Heart right ventricle (tissue), 16 donors: ENCODE results near the gene SMS. TPM values are rescaled to one million over a fixed set of nuclear protein-coding genes. Genes with fewer than 3 reads are reported as not detected.

Source experiments
- ATAC-seq, 8 donors: fragments of 200-7000 bp; cut with Tn5 transposase; one replicate each; pipeline ENCODE4 v1.9.1; 2020; ENCODE audit warnings: mild to moderate bottlenecking in 8 of 8, moderate library complexity in 8 of 8, moderate number of reproducible peaks in 1 of 8
- DNase-seq, 2 donors: peaks; one replicate each; pipeline ENCODE4 v3.0.0-alpha.2; 2020
- H3K27ac ChIP-seq, 10 donors: fragments of 200-600 bp; sonication (generic) in 2 of 10; one replicate each; pipeline versions ENCODE4 v1.5.0 to v1.8.0; 2020 to 2022; ENCODE audit warnings: mild to moderate bottlenecking in 3 of 10
- H3K27me3 ChIP-seq, 7 donors: fragments of 200-600 bp; one replicate each; pipeline ENCODE4 v1.8.0; 2021 to 2022; ENCODE audit warnings: mild to moderate bottlenecking in 2 of 7
- H3K36me3 ChIP-seq, 9 donors: fragments of 200-600 bp; sonication (generic) in 1 of 9; one replicate each; pipeline versions ENCODE4 v1.5.0 to v1.8.0; 2020 to 2022; ENCODE audit warnings: mild to moderate bottlenecking in 2 of 9
- H3K4me1 ChIP-seq, 9 donors: fragments of 200-600 bp; sonication (generic) in 1 of 9; one replicate each; pipeline versions ENCODE4 v1.5.0 to v1.8.0; 2020 to 2022; ENCODE audit warnings: mild to moderate bottlenecking in 4 of 9
- H3K4me3 ChIP-seq, 10 donors: fragments of 200-600 bp; sonication (generic) in 2 of 10; one replicate each; pipeline versions ENCODE4 v1.5.0 to v1.8.0; 2020 to 2022; ENCODE audit warnings: mild to moderate bottlenecking in 7 of 10, moderate library complexity in 2 of 10
- H3K9me3 ChIP-seq, 11 donors: fragments of 200-600 bp in 10 of 11; sonication (generic) in 2 of 11; one replicate each; pipeline versions ENCODE4 v1.5.0 to v1.8.0; 2013 to 2022; ENCODE audit warnings: mild to moderate bottlenecking in 2 of 11, control low read depth in 1 of 11, moderate library complexity in 1 of 11
- WGBS, 2 donors: extraction: QIAGEN DNeasy Blood & Tissue Kit; methylation state at CpG; one replicate each; pipeline ENCODE4 v1.1.7; 2013; ENCODE audit warnings: inconsistent platforms in 1 of 2; 5-methylcytosine and 5-hydroxymethylcytosine counted together
- intact Hi-C, 10 donors: fragments of 100-400 bp; cut with DNase I; formaldehyde crosslinking; loops; one replicate each; pipeline versions ENCODE4 v1.11.1 to v1.14.2; 2022
- polyA plus RNA-seq, 2 donors: library from polyadenylated mRNA; stranded (reverse); fragments of 200-250 nt; gene quantifications; one replicate each; pipeline ENCODE4 v1.2.3, GENCODE V29; 2013
- total RNA-seq, 10 donors: library from RNA; stranded (reverse); fragmentation: NEBNext Ultra II Directional in 3 of 10; extraction: Animal tissue kit (Norgen Biotek cat#: 25700) in 3 of 10; gene quantifications; one replicate each; pipeline versions ENCODE4 v1.2.1 to v1.2.4, GENCODE V29; 2021 to 2023
- TF ChIP-seq, protein P1 (sequence below), 9 donors: fragments of 200-600 bp; sonication (generic) in 2 of 9; IDR thresholded peaks; one replicate each; pipeline versions ENCODE4 v1.5.0 to v1.8.0; 2021 to 2022; ENCODE audit warnings: antibody characterized with exemption in 9 of 9, mild to moderate bottlenecking in 5 of 9, moderate library complexity in 1 of 9
- donor health status: Arrhythmogenic right ventricular cardiomyopathy.
- donor health status: ischemic (EF 13 %, LVEDD 7.1; RV severe dilation, severe dysfunction).
- donor health status: healthy with polysubstance abuse.
- donor health status: DM: no; HTN: yes; CAD: no.
- donor health status: DM: no; HTN: no; CAD: no.
- donor health status: ischemic (EF 25% LVEDD 6.9; RV normal size, moderate dysfunction).
- donor health status: ischemic (EF 25% LVEDD 5.7; RV mildly dilated, moderate dysfunction).
- donor health status: healthy.
- donor health status: DM: yes; HTN: yes; CAD: no.
- donor health status: Ischemic cardiomyopathy.
- donor health status: ischemic (EF 35%, LVEDD 5.7; RV mildly dilated, moderate dysfunction).
- donor health status: nonischemic (EF 11% LVEDD 7.7; RV severe dilation, severe dysfunction).
- donor health status: DM: yes; HTN: yes; CAD: no.
- donor health status: PGD.
- donor health status: ischemic (EF 29% LVEDD 5.4; RV normal size, mild dysfunction).
- donor health status: nonischemic (EF 23%, LVEDD 6.1; RV moderate dilation, normal function).

SMS gene
- total and polyA plus RNA-seq, 12 donors: 22.3 to 70.9 (median 53.5) TPM

DNA sequence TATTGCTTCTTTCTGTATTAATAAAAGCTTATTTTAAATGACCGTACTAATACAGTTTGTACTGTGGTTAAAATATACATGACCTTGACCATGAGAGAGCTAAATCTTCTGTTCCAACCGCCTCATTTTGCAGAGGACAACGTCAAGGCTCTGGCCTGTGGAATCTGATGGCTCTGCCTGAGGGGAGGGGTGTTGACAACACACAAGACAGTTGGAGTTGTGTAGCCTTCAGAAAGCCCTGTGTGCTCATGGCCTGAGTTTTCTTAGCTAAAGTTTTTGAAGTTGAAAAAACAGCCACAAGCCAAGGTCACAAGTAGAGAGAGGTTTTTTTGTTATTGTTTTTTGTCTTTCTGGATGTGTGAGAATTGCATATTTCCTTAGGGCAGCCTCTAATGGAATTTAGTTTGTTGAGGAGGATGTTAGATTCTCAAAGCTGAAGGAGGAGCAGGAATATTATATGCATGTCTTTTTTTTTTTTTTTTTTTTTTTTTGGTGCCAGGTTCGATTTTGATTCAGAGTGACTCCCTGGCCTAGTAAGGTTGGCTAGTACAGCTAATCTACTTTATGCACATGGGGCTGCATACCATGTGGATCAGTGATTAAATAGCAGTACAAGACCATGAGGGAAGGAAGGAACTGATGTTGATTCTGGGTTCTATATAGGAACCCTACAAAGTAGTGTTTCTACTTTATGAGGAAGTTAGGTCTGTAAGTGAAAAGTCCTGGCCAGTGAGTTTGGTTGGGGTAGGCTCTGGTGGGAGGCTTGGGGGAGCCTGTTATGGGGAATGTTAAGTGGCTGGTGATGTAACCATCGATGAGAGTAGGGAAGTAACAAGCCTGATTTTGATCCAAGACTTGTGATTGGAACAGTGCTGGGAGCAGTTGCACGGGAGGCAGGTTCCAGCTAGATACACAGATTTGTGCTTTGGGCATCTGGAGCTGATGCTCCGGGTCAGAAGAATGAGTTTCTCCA lies 20.3 kb downstream of the SMS start:
- Histone ChIP-seq H3K4me1 (peaks cover 0 to 36% (median 16%) of the 10 kb centered on the region in 9 donors), H3K27ac (peak overlapping the region in 2 of 10 donors; percentile 15 to 22), H3K9me3 (no peaks in the 10 kb centered on the region), H3K36me3 (no peaks in the 10 kb centered on the region), H3K27me3 (no peaks in the 10 kb centered on the region), H3K4me3 (no peak overlapping the region)
- WGBS, 2 donors: 26 to 42% methylated on average over 7 of the region's 7 CpGs
- ATAC-seq (peak in 5 of 8 donors; percentile 23 to 61 (median 55)), DNase-seq (no peak)
- TF ChIP-seq, protein P1, sequence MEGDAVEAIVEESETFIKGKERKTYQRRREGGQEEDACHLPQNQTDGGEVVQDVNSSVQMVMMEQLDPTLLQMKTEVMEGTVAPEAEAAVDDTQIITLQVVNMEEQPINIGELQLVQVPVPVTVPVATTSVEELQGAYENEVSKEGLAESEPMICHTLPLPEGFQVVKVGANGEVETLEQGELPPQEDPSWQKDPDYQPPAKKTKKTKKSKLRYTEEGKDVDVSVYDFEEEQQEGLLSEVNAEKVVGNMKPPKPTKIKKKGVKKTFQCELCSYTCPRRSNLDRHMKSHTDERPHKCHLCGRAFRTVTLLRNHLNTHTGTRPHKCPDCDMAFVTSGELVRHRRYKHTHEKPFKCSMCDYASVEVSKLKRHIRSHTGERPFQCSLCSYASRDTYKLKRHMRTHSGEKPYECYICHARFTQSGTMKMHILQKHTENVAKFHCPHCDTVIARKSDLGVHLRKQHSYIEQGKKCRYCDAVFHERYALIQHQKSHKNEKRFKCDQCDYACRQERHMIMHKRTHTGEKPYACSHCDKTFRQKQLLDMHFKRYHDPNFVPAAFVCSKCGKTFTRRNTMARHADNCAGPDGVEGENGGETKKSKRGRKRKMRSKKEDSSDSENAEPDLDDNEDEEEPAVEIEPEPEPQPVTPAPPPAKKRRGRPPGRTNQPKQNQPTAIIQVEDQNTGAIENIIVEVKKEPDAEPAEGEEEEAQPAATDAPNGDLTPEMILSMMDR (IDR thresholded peaks at IDR 0.05): no peak
- intact Hi-C loops: no loop called here

DNA sequence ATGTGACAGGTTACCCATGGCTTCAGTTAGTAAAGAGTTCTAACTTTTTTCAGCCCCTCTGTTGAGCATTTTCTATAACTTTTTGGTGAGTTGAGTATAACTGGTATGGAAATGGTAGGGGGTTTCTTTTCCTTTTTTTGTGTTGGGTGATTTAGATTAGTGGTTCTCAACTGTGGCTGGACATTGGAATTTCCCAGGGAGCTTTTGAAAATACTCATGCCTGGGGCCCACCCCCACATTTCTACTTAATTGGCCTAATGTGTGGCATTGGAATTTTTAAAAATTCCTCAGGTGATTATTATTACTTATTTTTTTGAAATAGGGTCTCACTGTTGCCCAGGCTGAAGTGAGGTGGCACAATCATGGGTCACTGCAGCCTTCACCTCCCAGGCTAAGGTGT lies 21.9 kb downstream of the SMS start:
- Histone ChIP-seq H3K27me3 (no peaks in the 10 kb centered on the region), H3K9me3 (no peaks in the 10 kb centered on the region), H3K27ac (no peak overlapping the region), H3K4me1 (peaks cover 0 to 36% (median 16%) of the 10 kb centered on the region in 9 donors), H3K36me3 (no peaks in the 10 kb centered on the region), H3K4me3 (no peak overlapping the region)
- DNase-seq (no peak), ATAC-seq (no peak)
- intact Hi-C loops: no loop called here
- TF ChIP-seq, protein P1 (IDR thresholded peaks at IDR 0.05): no peak

DNA sequence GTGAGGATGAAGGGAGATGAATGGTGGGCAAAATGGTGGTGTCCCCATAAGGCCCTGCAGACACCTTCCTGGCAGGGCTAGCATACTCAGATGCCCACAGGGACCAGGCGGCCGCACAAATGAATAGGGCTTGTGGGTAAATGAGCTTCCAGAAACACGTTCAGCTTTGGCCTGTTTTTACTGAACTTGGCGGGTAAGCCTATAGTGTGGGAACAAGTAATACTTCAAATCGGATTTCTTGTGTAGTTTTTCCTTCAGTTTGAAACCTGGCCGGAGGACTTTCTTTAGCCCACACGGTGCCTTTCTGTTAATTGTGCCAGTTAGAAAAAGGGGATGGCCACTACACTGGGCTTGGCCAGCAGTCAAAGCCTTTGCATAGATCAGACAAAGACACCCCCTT lies 22.8 kb downstream of the SMS start:
- ATAC-seq (peak in 3 of 8 donors; percentile 25 to 36 (median 29)), DNase-seq (no peak)
- WGBS, 2 donors: 75 to 77% methylated on average over 7 of the region's 7 CpGs
- TF ChIP-seq, protein P1 (IDR thresholded peaks at IDR 0.05): no peak
- H3K4me3 ChIP-seq: no peak overlapping the region
- peaks cover 0 to 8% (median 0%) of the 10 kb centered on the region in 9 donors for H3K36me3 ChIP-seq
- H3K4me1 ChIP-seq: peaks cover 0 to 36% (median 14%) of the 10 kb centered on the region in 9 donors
- peak overlapping the region in 3 of 10 donors; percentile 16 to 41 (median 36) for H3K27ac ChIP-seq
- H3K27me3 ChIP-seq: no peaks in the 10 kb centered on the region
- intact Hi-C loops: no loop called here
- H3K9me3 ChIP-seq: no peaks in the 10 kb centered on the region

DNA sequence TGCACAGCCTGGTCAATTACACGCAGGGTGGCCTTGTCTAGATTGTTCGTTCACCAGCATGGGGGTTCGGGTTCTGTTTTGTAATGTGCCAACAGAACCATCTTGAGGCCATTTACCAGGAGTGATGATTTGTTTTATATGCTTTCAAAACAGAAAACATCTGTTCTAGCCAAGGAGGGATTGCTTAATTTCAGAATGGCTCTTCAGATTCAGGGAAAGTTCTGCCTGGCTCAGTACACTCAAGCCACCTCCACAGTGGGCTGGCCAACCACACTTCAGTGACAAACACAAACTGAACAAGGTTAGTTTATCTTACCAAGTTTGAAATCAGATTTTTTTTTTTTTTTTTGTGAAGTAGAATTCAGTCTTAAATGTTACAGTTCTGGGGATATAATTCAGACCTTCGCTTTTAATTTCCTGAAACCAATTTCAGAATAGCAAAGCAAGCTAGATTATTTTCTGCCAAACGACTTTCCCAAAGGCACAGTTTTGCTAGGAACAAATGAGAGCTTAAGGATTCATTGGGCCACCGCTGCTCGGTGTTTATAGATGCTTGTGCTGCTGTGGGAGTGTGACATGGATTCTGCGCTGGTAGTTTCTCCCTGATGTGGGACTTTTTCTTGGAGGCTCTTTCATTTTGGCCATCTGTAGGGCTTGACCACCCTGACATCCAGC lies 23.4 kb downstream of the SMS start:
- WGBS, 2 donors: 72 to 88% methylated on average over 8 of the region's 8 CpGs

More for the DNA sequence above, 23.4 kb downstream of the SMS start:
- H3K27ac ChIP-seq: peak overlapping the region in 3 of 10 donors; percentile 22 to 41 (median 36)
- H3K4me3 ChIP-seq: no peak overlapping the region
- TF ChIP-seq, protein P1 (IDR thresholded peaks at IDR 0.05): no peak
- peaks cover 0 to 14% (median 0%) of the 10 kb centered on the region in 9 donors for H3K36me3 ChIP-seq
- intact Hi-C loops: no loop called here
- no peaks in the 10 kb centered on the region for H3K9me3 ChIP-seq
- no peak for DNase-seq
- ATAC-seq: peak; percentile 34 to 63 (median 56)
- peaks cover 0 to 36% (median 8%) of the 10 kb centered on the region in 9 donors for H3K4me1 ChIP-seq
- H3K27me3 ChIP-seq: no peaks in the 10 kb centered on the region
